HFFc6 (cell line): ENCODE results near the gene HRH4. TPM values are rescaled to one million over a fixed set of nuclear protein-coding genes. Genes with fewer than 3 reads are reported as not detected.

ENCODE experiments used
- DNase-seq: peaks from one replicate; pipeline ENCODE4 v3.0.0-alpha.2; 2018
- H3K27ac Mint-ChIP-seq: 2 replicates; pipeline ENCODE4 v1.8.0; 2020; ENCODE audit warnings: mild to moderate bottlenecking, mixed read lengths
- H3K27me3 Mint-ChIP-seq: 2 replicates; pipeline ENCODE4 v1.8.0; 2021; ENCODE audit warnings: mild to moderate bottlenecking, moderate library complexity, mixed read lengths; ENCODE audit not compliant: insufficient read depth
- H3K36me3 Mint-ChIP-seq: 2 replicates; pipeline ENCODE4 v1.8.0; 2021; ENCODE audit warnings: low read depth, mixed read lengths
- H3K4me1 Mint-ChIP-seq: 2 replicates; pipeline ENCODE4 v1.8.0; 2020; ENCODE audit warnings: low read depth, mixed read lengths
- H3K4me3 Mint-ChIP-seq: 2 replicates; pipeline ENCODE4 v1.8.0; 2020; ENCODE audit warnings: mild to moderate bottlenecking, moderate library complexity, mixed read lengths
- H3K9me3 Mint-ChIP-seq: 2 replicates; pipeline ENCODE4 v1.8.0; 2020; ENCODE audit warnings: mild to moderate bottlenecking, mixed read lengths
- total RNA-seq, 6 experiments: library from RNA; stranded (reverse); fragmentation: NEBNext Ultra II Directional; extraction: Animal tissue kit (Norgen Biotek cat#: 25700); gene quantifications; 2 replicates in 1 of 6; 3 replicates in 5 of 6; pipeline ENCODE4 v1.2.3, GENCODE V29; 2021
- TF ChIP-seq, protein P1 (sequence below): fragments of 200-600 bp; sonication (generic); IDR thresholded peaks from 2 replicates; pipeline ENCODE4 v1.5.0; 2021; ENCODE audit warnings: antibody characterized with exemption, mild to moderate bottlenecking

HRH4 gene
- total RNA-seq, 6 experiments from 2014 or later: not detected

DNA sequence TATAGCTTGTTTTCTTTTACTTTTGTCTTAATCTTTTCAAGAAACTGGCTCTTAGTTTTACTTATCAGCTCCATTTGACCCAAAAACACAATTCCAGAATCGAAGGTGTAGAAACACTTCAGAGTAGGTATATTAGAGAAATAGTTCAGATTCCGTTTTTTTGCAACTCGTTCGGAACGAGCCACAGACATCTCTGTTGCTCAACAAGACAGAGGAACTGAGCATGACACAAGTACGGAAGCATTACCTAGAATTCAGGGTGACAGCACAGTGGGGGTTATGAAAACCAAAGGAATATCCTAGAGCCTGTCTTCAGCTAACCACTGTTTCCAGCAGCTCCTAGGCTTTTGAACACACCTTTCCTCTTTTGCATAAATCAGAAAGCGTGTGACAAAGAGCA is 5.0 kb downstream of the HRH4 start:
- TF ChIP-seq, protein P1, sequence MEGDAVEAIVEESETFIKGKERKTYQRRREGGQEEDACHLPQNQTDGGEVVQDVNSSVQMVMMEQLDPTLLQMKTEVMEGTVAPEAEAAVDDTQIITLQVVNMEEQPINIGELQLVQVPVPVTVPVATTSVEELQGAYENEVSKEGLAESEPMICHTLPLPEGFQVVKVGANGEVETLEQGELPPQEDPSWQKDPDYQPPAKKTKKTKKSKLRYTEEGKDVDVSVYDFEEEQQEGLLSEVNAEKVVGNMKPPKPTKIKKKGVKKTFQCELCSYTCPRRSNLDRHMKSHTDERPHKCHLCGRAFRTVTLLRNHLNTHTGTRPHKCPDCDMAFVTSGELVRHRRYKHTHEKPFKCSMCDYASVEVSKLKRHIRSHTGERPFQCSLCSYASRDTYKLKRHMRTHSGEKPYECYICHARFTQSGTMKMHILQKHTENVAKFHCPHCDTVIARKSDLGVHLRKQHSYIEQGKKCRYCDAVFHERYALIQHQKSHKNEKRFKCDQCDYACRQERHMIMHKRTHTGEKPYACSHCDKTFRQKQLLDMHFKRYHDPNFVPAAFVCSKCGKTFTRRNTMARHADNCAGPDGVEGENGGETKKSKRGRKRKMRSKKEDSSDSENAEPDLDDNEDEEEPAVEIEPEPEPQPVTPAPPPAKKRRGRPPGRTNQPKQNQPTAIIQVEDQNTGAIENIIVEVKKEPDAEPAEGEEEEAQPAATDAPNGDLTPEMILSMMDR: no peak
- Mint-ChIP-seq H3K27ac (no peak overlapping the region), H3K9me3 (no peaks in the 10 kb centered on the region), H3K4me3 (no peak overlapping the region), H3K4me1 (no peaks in the 10 kb centered on the region), H3K27me3 (peaks cover 8% of the 10 kb centered on the region; the same call in 1 of the 2 replicates), H3K36me3 (no peaks in the 10 kb centered on the region)
- no peak for DNase-seq

DNA sequence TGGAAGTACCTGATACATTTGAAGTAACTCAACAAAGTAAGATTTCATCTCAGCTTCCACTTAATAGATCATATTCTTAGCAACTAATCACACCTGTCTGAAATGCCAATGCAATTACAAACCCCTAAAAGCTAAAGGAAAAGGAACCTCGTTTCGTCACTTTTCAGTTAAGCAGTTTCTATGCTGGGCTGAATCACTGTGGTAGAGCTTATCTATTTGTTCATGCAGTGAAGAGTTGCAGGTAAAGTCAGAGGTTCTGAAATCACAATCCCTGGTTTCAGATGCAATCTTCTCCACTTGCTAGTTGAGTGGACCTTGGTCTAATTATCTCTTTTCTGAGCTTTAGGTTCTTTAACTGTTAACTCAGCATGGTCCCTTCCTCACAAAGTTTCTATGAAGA is 6.3 kb downstream of the HRH4 start:
- H3K4me1 Mint-ChIP-seq: no peaks in the 10 kb centered on the region
- no peak overlapping the region for H3K4me3 Mint-ChIP-seq

DNA sequence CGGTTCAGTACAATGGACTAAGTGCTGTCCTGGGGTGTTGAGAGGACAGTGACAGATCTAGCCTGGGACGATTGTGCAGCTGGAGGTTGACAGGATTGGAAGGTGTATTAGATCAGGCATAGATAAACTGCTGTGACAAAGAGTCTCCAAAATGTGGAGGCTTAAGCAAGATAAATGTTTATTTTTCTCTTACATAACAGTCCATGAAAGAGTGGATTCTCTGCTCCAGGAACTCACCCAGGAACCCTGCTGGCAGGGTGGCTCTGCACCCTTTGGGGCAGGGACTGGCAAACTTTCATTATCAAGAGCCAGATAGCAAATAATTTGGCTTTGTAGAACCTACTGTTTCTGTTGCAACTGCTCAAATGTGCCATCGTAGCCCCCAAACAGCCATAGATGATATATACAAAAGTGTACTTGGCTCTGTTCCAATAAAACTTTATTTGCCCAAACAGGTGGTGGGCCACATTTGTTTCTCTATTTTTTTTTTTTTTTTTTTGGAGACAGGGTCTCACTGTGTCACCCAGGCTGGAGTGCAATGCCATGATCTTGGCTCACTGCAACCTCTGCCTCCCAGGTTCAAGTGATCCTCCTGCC is 9.7 kb downstream of the HRH4 start:
- no peaks in the 10 kb centered on the region for H3K36me3 Mint-ChIP-seq
- H3K27ac Mint-ChIP-seq: no peak overlapping the region
- no peak for DNase-seq
- no peaks in the 10 kb centered on the region for H3K9me3 Mint-ChIP-seq
- H3K4me3 Mint-ChIP-seq: no peak overlapping the region
- TF ChIP-seq, protein P1: no peak
- peaks cover 8% of the 10 kb centered on the region for H3K27me3 Mint-ChIP-seq
- H3K4me1 Mint-ChIP-seq: peaks cover 6% of the 10 kb centered on the region; the same call in 1 of the 2 replicates

More for the DNA sequence above, 6.3 kb downstream of the HRH4 start:
- no peak overlapping the region for H3K27ac Mint-ChIP-seq
- no peaks in the 10 kb centered on the region for H3K36me3 Mint-ChIP-seq
- H3K27me3 Mint-ChIP-seq: peaks cover 8% of the 10 kb centered on the region; the same call in 1 of the 2 replicates
- no peak for DNase-seq
- no peaks in the 10 kb centered on the region for H3K9me3 Mint-ChIP-seq
- TF ChIP-seq, protein P1: no peak

GRCh38 chr18:24470805-24471204 is 10.4 kb downstream of the HRH4 start:
- H3K9me3 Mint-ChIP-seq: no peaks in the 10 kb centered on the region
- TF ChIP-seq, protein P1: no peak
- peaks cover 6% of the 10 kb centered on the region; the same call in 1 of the 2 replicates for H3K4me1 Mint-ChIP-seq
- no peak overlapping the region for H3K27ac Mint-ChIP-seq
- peaks cover 6% of the 10 kb centered on the region for H3K27me3 Mint-ChIP-seq
- no peak for DNase-seq
- H3K4me3 Mint-ChIP-seq: no peak overlapping the region
- no peaks in the 10 kb centered on the region for H3K36me3 Mint-ChIP-seq

- H3K36me3 Mint-ChIP-seq: no peaks in the 10 kb centered on the region
- H3K27ac Mint-ChIP-seq: no peak overlapping the region
- H3K4me3 Mint-ChIP-seq: no peak overlapping the region
- no peak for DNase-seq
- no peaks in the 10 kb centered on the region for H3K9me3 Mint-ChIP-seq
- peaks cover 6% of the 10 kb centered on the region; the same call in 1 of the 2 replicates for H3K4me1 Mint-ChIP-seq
- TF ChIP-seq, protein P1: no peak
- peaks cover 3% of the 10 kb centered on the region for H3K27me3 Mint-ChIP-seq
Observed at GRCh38 chr18:24472591-24472990, 12.2 kb downstream of the HRH4 start.
